ENCODE results near the gene DDX59.

DNA sequence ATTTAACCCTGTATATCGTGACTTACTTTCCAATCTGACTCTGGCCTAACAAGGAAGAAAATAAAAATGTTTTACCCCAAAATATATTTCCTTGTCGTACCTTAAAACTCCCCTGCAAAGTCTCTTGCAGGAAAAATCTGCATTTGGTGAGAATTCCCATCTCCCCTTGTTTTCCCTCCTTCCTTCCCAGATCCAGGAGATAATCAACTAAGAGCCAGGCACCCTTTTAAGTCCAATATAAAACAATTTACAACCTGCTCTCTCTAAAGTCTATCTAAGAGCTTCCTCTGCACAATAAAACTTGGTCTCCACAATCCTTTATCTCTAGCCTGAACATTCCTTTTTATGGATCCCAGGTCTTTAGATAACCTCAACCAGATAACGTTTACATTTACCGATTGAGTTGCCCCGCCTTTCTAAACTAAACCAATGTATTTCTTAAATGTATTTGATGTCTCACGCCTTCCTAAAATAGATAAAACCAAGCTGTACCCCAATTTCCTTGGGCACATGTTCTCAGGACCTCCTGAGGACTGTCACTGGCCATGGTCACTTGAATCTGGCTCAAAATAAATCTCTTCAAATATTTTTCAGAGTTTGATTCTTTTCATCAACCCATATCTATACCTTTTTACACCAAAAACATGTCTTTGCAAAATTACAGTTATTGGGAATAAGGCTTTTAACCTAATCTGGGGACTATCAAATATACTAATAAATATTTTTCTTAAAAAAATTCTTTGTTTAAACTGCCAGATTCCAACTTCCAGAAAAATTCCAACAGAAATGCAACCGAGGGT lies 993 bp downstream of the DDX59 start:
- no peak for TF ChIP-seq ZBTB48 (tag by site-specific recombination; IDR thresholded peaks at IDR 0.05)
- no peak for TF ChIP-seq ZBTB20 (tag by site-specific recombination; IDR thresholded peaks at IDR 0.05)
- TF ChIP-seq, protein P1, sequence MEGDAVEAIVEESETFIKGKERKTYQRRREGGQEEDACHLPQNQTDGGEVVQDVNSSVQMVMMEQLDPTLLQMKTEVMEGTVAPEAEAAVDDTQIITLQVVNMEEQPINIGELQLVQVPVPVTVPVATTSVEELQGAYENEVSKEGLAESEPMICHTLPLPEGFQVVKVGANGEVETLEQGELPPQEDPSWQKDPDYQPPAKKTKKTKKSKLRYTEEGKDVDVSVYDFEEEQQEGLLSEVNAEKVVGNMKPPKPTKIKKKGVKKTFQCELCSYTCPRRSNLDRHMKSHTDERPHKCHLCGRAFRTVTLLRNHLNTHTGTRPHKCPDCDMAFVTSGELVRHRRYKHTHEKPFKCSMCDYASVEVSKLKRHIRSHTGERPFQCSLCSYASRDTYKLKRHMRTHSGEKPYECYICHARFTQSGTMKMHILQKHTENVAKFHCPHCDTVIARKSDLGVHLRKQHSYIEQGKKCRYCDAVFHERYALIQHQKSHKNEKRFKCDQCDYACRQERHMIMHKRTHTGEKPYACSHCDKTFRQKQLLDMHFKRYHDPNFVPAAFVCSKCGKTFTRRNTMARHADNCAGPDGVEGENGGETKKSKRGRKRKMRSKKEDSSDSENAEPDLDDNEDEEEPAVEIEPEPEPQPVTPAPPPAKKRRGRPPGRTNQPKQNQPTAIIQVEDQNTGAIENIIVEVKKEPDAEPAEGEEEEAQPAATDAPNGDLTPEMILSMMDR (tag by site-specific recombination; IDR thresholded peaks at IDR 0.05) = no peak
- TF ChIP-seq ZNF274 (IDR thresholded peaks at IDR 0.05; ENCODE audit: low read length) = no peak
- no peak for TF ChIP-seq ZNF274 (tag by site-specific recombination; IDR thresholded peaks at IDR 0.05; ENCODE audit: borderline replicate concordance)
- TF ChIP-seq ZNF133 (tag by site-specific recombination; IDR thresholded peaks at IDR 0.05) = no peak
- no peak for TF ChIP-seq REPIN1 (tag by site-specific recombination; IDR thresholded peaks at IDR 0.05; ENCODE audit: low read depth)
- TF ChIP-seq TCF7L2 (IDR thresholded peaks at IDR 0.05; ENCODE audit: borderline replicate concordance, low read depth, low read length) = no peak
- TF ChIP-seq ZBTB1 (tag by site-specific recombination; IDR thresholded peaks at IDR 0.05) = no peak
- TF ChIP-seq, protein P2, sequence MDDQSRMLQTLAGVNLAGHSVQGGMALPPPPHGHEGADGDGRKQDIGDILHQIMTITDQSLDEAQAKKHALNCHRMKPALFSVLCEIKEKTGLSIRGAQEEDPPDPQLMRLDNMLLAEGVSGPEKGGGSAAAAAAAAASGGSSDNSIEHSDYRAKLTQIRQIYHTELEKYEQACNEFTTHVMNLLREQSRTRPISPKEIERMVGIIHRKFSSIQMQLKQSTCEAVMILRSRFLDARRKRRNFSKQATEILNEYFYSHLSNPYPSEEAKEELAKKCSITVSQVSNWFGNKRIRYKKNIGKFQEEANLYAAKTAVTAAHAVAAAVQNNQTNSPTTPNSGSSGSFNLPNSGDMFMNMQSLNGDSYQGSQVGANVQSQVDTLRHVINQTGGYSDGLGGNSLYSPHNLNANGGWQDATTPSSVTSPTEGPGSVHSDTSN (CRISPR knock-in tag; IDR thresholded peaks at IDR 0.05) = no peak
- TF ChIP-seq ZNF146 (tag by site-specific recombination; IDR thresholded peaks at IDR 0.05) = no peak
